GM12878 (cell line): ENCODE results near the gene HSD3B2. TPM values are rescaled to one million over a fixed set of nuclear protein-coding genes. Genes with fewer than 3 reads are reported as not detected.

Experiments used
- ATAC-seq: fragments of 200-7000 bp; cut with Tn5 transposase; 3 replicates; pipeline ENCODE4 v1.9.1; 2020; ENCODE audit warnings: mild to moderate bottlenecking, moderate library complexity
- BruUV-seq: library from RNA; stranded (reverse); fragments of 400-500 nt; replicated peaks from 2 replicates; lab custom pipeline; 2021; lab: Mats Ljungman, UMichigan
- CTCF ChIA-PET: fragments of 300-600 bp; sonication (Branson Sonifier 250); formaldehyde crosslinking; extraction: SDS; loops from one replicate; lab custom pipeline; 2021; ENCODE audit warnings: inconsistent platforms; lab: Yijun Ruan, JAX
- POLR2A ChIA-PET: fragments of 350-600 bp; formaldehyde crosslinking; extraction: SDS; loops from one replicate; lab custom pipeline; 2021; ENCODE audit warnings: inconsistent platforms; lab: Charles Lee
- RAD21 ChIA-PET: fragments of 300-600 bp; sonication (Branson Sonifier 250); formaldehyde crosslinking; loops from one replicate; lab custom pipeline; 2023; ENCODE audit warnings: antibody characterized with exemption; ENCODE audit not compliant: unreplicated experiment; lab: Charles Lee
- SMC1A ChIA-PET: fragments of 300-600 bp; sonication (Branson Sonifier 250); formaldehyde crosslinking; loops from one replicate; lab custom pipeline; 2023; ENCODE audit not compliant: unreplicated experiment, uncharacterized antibody; lab: Charles Lee
- DNase-seq: peaks from one replicate; pipeline ENCODE4 v3.0.0-alpha.2; 2011; ENCODE audit warnings: low read depth, low spot score
- FAIRE-seq: peaks from 3 replicates; lab custom pipeline; 2011; peaks lifted over from hg19 to GRCh38; lab: Jason Lieb, UNC
- H2AFZ ChIP-seq: 2 replicates; pipeline ENCODE4 v1.6.0; 2011; ENCODE audit warnings: low read depth, low read length, control low read depth; ENCODE audit not compliant: control insufficient read depth
- H3K27ac ChIP-seq: 2 replicates; pipeline ENCODE4 v1.5.1; 2011; ENCODE audit warnings: control low read depth; ENCODE audit not compliant: control insufficient read depth, insufficient read depth
- H3K27me3 ChIP-seq, 2 experiments: replicated peaks in 1 of 2; 2 replicates each; pipeline versions ENCODE4 v1.6.0 to v1.6.1; 2011; ENCODE audit warnings: low read length in 1 of 2; ENCODE audit not compliant: control insufficient read depth in 2 of 2, insufficient read depth in 2 of 2
- H3K36me3 ChIP-seq, 2 experiments: 2 replicates each; pipeline ENCODE4 v1.5.1; 2011; ENCODE audit warnings: low read length in 1 of 2; ENCODE audit not compliant: control insufficient read depth in 2 of 2, insufficient read depth in 2 of 2
- H3K4me1 ChIP-seq: 2 replicates; pipeline ENCODE4 v1.6.1; 2011; ENCODE audit warnings: mild to moderate bottlenecking, low read length, moderate library complexity, mixed read lengths; ENCODE audit not compliant: control insufficient read depth, insufficient read depth
- H3K4me2 ChIP-seq: 2 replicates; pipeline ENCODE4 v1.6.0; 2011; ENCODE audit warnings: control low read depth; ENCODE audit not compliant: control insufficient read depth, insufficient read depth
- H3K4me3 ChIP-seq: fragments of 200-600 bp; sonication (generic); 2 replicates; pipeline ENCODE4 v1.5.1; 2016
- H3K79me2 ChIP-seq: 2 replicates; pipeline ENCODE4 v1.6.0; 2011; ENCODE audit warnings: low read length; ENCODE audit not compliant: control insufficient read depth, insufficient read depth
- H3K9ac ChIP-seq: 2 replicates; pipeline ENCODE4 v1.8.0; 2011; ENCODE audit warnings: low read length, control low read depth, mixed read lengths; ENCODE audit not compliant: control insufficient read depth, insufficient read depth
- H3K9me3 ChIP-seq: replicated peaks from 3 replicates; pipeline ENCODE4 v1.5.1; 2011; ENCODE audit warnings: mild to moderate bottlenecking, low read length; ENCODE audit not compliant: control insufficient read depth, insufficient read depth
- H4K20me1 ChIP-seq: 2 replicates; pipeline ENCODE4 v1.6.0; 2011; ENCODE audit not compliant: control insufficient read depth, insufficient read depth
- ASH2L ChIP-seq: fragments of 300-600, 200-600 bp; sonication (generic); IDR thresholded peaks from 2 replicates; pipeline ENCODE4 v1.6.1; 2017; ENCODE audit warnings: low read depth, mild to moderate bottlenecking, borderline replicate concordance
- ATF7 ChIP-seq: fragments of 450-650 bp; IDR thresholded peaks from 2 replicates; pipeline ENCODE4 v1.6.1; 2016; ENCODE audit warnings: low read depth, mild to moderate bottlenecking
- CEBPZ ChIP-seq: fragments of 150-350 bp; IDR thresholded peaks from 2 replicates; pipeline ENCODE4 v1.6.1; 2016; ENCODE audit warnings: low read depth, low read length
- CREB1 ChIP-seq: IDR thresholded peaks from 2 replicates; pipeline ENCODE4 v1.6.1; 2012; ENCODE audit warnings: low read depth, mild to moderate bottlenecking, inconsistent platforms
- FOS ChIP-seq: IDR thresholded peaks from 3 replicates; pipeline ENCODE4 v1.6.1; 2011; ENCODE audit warnings: borderline replicate concordance; ENCODE audit not compliant: insufficient read length; ENCODE audit errors: extremely low read depth
- HDAC2 ChIP-seq: fragments of 200-600 bp; sonication (generic); IDR thresholded peaks from 2 replicates; pipeline ENCODE4 v1.6.1; 2017
- KAT2A ChIP-seq: conservative IDR thresholded peaks from 2 replicates; pipeline ENCODE4 v1.6.1; 2011; ENCODE audit warnings: low read depth, low read length; ENCODE audit not compliant: control insufficient read depth
- KLF5 ChIP-seq: fragments of 450-650 bp; IDR thresholded peaks from 2 replicates; pipeline ENCODE4 v1.6.1; 2014; ENCODE audit warnings: mild to moderate bottlenecking; ENCODE audit not compliant: partially characterized antibody
- MEF2A ChIP-seq: IDR thresholded peaks from 2 replicates; pipeline ENCODE4 v1.6.1; 2011; ENCODE audit warnings: low read depth, mild to moderate bottlenecking, low read length, moderate library complexity; ENCODE audit not compliant: insufficient read depth
- MTA2 ChIP-seq: fragments of 450-650 bp; IDR thresholded peaks from 2 replicates; pipeline ENCODE4 v1.6.1; 2016; ENCODE audit warnings: low read depth, mild to moderate bottlenecking, moderate library complexity
- POLR2A ChIP-seq: IDR thresholded peaks from 2 replicates; pipeline ENCODE4 v1.6.1; 2011; ENCODE audit warnings: low read depth, mild to moderate bottlenecking, low read length
- RB1 ChIP-seq: fragments of 450-650 bp; formaldehyde crosslinking; IDR thresholded peaks from 2 replicates; pipeline ENCODE4 v1.6.1; 2017; ENCODE audit warnings: mild to moderate bottlenecking, borderline replicate concordance
- SMAD1 ChIP-seq: fragments of 450-650 bp; IDR thresholded peaks from 2 replicates; pipeline ENCODE4 v1.6.1; 2018; ENCODE audit warnings: mild to moderate bottlenecking, low read depth; ENCODE audit not compliant: partially characterized antibody
- SRF ChIP-seq, 2 experiments: IDR thresholded peaks; 2 replicates each; pipeline ENCODE4 v1.6.1; 2011; ENCODE audit warnings: low read depth in 2 of 2, low read length in 2 of 2, mild to moderate bottlenecking in 1 of 2, moderate library complexity in 1 of 2
- SUZ12 ChIP-seq: fragments of 200-600 bp; sonication (generic); IDR thresholded peaks from one replicate; pipeline ENCODE4 v1.6.1; 2018; ENCODE audit warnings: antibody characterized with exemption, mild to moderate bottlenecking; ENCODE audit not compliant: unreplicated experiment
- TAF1 ChIP-seq: IDR thresholded peaks from 2 replicates; pipeline ENCODE4 v1.6.1; 2011; ENCODE audit warnings: mild to moderate bottlenecking, low read depth, low read length, borderline replicate concordance
- USF1 ChIP-seq: IDR thresholded peaks from 2 replicates; pipeline ENCODE4 v1.6.1; 2011; ENCODE audit warnings: borderline replicate concordance, low read depth, mild to moderate bottlenecking, moderate library complexity, mixed read lengths, low read length; ENCODE audit not compliant: insufficient read depth; ENCODE audit errors: extremely low read length
- WGBS: methylation state at CpG from one replicate; pipeline ENCODE4 v1.1.6; 2016; ENCODE audit warnings: low lambda C conversion rate; ENCODE audit not compliant: insufficient replicate concordance, insufficient coverage; ENCODE audit errors: missing lambda C conversion rate; 5-methylcytosine and 5-hydroxymethylcytosine counted together
- in situ Hi-C: fragments of 300-500 bp; cut with MboI; formaldehyde crosslinking; loops from 9 replicates; pipeline ENCODE4 v1.14.3; 2018; ENCODE audit warnings: mixed read lengths
- intact Hi-C: fragments of 100-400 bp; cut with micrococcal nuclease; formaldehyde crosslinking; loops from one replicate; pipeline ENCODE4 v1.14.2; 2022; ENCODE audit not compliant: unreplicated experiment
- polyA plus RNA-seq, 11 experiments: library from polyadenylated mRNA; depleted of rRNA in 4 of 11; unstranded in 6 of 11; stranded (reverse) in 5 of 11; fragments of >200 nt; fragmentation: Nextera tagmentation in 4 of 11; fragmentation: Illumina TruSeq in 1 of 11; extraction: Ambion mirVana in 4 of 11; extraction: Trizol in 1 of 11; gene quantifications; 1 replicate in 1 of 11; 2 replicates in 10 of 11; pipeline versions ENCODE4 v1.2.1 to v1.2.3, GENCODE V29; 2011 to 2016; ENCODE audit warnings: inconsistent platforms in 2 of 11, missing spikeins in 2 of 11, low read depth in 1 of 11
- total RNA-seq, 4 experiments: library from RNA; depleted of rRNA in 3 of 4; stranded (reverse); fragments of >200 nt in 3 of 4; fragmentation: Illumina TruSeq in 1 of 4; extraction: Trizol in 1 of 4; gene quantifications; 2 replicates each; pipeline versions ENCODE4 v1.2.1 to v1.2.3, GENCODE V29; 2013 to 2021

Gene HSD3B2
- total and polyA plus RNA-seq, 10 of the 15 experiments (the other 5 are each of a cell fraction or from before 2014, with no cell fraction given), result 0.56 TPM; not detected in 9

- Histone ChIP-seq H3K79me2 (no peaks in the 10 kb centered on the region), H3K36me3 (no peaks in the 10 kb centered on the region), H3K4me2 (no peak overlapping the region), H3K9me3 (no peaks in the 10 kb centered on the region; the same call in 2 of the 3 replicates), H3K4me3 (no peak overlapping the region), H3K27me3 (no peaks in the 10 kb centered on the region), H3K9ac (no peak overlapping the region), H3K4me1 (peaks cover 5% of the 10 kb centered on the region; the same call in 1 of the 2 replicates), H4K20me1 (no peaks in the 10 kb centered on the region), H3K27ac (no peak overlapping the region), H2AFZ (no peak overlapping the region)
- in situ Hi-C loops (loop anchor here (10.0 kb wide), 1 partner anchor 298 kb away; no protein-coding TSS in a partner anchor), intact Hi-C loops (loop anchor here (10.0 kb wide), 1 partner anchor 98 kb away; no protein-coding TSS in a partner anchor)
- no peak for TF ChIP-seq RB1
- no peak for TF ChIP-seq SRF (IDR thresholded peaks at IDR 0.05; ENCODE audit: low read depth in 2 of 2, low read length in 2 of 2)
- TF ChIP-seq POLR2A, result no peak
- TF ChIP-seq SUZ12, result no peak
- TF ChIP-seq KAT2A, result no peak
- no peak for TF ChIP-seq ASH2L
- no peak for TF ChIP-seq TAF1
- no peak for TF ChIP-seq ATF7
- TF ChIP-seq USF1, result no peak
- TF ChIP-seq HDAC2, result no peak
- TF ChIP-seq CEBPZ, result no peak
- TF ChIP-seq KLF5, result no peak
- no peak for TF ChIP-seq CREB1
- no peak for TF ChIP-seq FOS
- TF ChIP-seq SMAD1, result no peak
- no peak for TF ChIP-seq MTA2
- TF ChIP-seq MEF2A, result no peak
- RAD21 ChIA-PET, result interaction anchor here (0.7 kb wide), 1 partner anchor 234 kb away, joined by 3 read pairs; no protein-coding TSS in a partner anchor
- no peak for FAIRE-seq
- SMC1A ChIA-PET, result no interaction called here
- ATAC-seq, result no peak
- no TSS peak for BruUV-seq
- WGBS, result 0% methylated on average over 1 of the region's 1 CpG
- no peak for DNase-seq
- POLR2A ChIA-PET, result no interaction called here
- CTCF ChIA-PET, result interaction anchor here (1.3 kb wide), 1 partner anchor 11 kb away, joined by 5 read pairs; no protein-coding TSS in a partner anchor
These were observed 38.4 kb upstream of the HSD3B2 start for GRCh38 chr1:119376594-119376993.
